GM12874 (cell line): ENCODE data around the gene RHOA.

ENCODE experiments used
- TF ChIP-seq, protein P1 (sequence below): IDR thresholded peaks from 2 replicates; pipeline ENCODE4 v1.5.1; 2011; ENCODE audit warnings: low read depth, mild to moderate bottlenecking, control low read depth, low read length, moderate library complexity; ENCODE audit not compliant: insufficient read depth

Gene RHOA

GRCh38 chr3:49352890-49353421 is 58.8 kb downstream of the RHOA start:
- TF ChIP-seq, protein P1, sequence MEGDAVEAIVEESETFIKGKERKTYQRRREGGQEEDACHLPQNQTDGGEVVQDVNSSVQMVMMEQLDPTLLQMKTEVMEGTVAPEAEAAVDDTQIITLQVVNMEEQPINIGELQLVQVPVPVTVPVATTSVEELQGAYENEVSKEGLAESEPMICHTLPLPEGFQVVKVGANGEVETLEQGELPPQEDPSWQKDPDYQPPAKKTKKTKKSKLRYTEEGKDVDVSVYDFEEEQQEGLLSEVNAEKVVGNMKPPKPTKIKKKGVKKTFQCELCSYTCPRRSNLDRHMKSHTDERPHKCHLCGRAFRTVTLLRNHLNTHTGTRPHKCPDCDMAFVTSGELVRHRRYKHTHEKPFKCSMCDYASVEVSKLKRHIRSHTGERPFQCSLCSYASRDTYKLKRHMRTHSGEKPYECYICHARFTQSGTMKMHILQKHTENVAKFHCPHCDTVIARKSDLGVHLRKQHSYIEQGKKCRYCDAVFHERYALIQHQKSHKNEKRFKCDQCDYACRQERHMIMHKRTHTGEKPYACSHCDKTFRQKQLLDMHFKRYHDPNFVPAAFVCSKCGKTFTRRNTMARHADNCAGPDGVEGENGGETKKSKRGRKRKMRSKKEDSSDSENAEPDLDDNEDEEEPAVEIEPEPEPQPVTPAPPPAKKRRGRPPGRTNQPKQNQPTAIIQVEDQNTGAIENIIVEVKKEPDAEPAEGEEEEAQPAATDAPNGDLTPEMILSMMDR = no peak

GRCh38 chr3:49352281-49352680 is 59.5 kb downstream of the RHOA start:
- TF ChIP-seq, protein P1 = no peak

- TF ChIP-seq, protein P1 = no peak
Measured at GRCh38 chr3:49351521-49352011, 60.2 kb downstream of the RHOA start.

DNA sequence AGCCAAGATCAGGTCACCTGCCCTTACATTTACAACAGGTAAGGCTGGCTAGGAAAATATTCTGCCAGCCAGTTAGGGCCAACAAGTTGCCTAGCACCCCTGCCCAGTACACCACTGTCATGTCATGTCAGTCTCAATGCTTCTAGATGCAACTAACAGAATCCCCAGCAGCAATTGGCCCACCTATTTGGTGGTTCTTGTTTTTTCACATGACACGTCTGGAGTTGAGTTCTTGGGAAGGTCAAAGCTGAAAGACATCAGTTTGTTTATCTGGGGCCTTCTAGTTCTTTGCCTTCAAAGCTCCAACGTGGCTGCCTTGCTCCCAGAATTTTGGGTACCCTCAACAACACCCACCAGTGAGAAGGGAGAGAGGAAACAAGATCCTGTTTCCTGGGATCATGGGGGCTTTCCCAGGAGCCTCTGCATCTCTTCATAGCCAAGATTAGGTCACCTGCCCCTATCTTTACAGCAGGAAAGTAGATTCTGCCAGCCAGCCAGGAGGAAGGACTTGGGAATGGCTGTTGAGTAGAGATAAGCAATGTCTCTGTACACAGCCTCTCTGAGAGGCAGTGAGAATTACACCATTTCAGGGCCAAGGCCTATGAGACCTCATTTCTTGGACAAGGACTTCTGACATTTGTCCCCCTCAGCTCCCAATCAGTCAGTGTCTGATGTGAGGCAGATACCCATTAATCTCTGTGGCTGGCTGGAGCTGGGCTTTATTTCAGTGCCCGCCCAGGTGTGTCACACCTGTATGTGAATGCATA is 62.2 kb downstream of the RHOA start:
- TF ChIP-seq, protein P1 = no peak

DNA sequence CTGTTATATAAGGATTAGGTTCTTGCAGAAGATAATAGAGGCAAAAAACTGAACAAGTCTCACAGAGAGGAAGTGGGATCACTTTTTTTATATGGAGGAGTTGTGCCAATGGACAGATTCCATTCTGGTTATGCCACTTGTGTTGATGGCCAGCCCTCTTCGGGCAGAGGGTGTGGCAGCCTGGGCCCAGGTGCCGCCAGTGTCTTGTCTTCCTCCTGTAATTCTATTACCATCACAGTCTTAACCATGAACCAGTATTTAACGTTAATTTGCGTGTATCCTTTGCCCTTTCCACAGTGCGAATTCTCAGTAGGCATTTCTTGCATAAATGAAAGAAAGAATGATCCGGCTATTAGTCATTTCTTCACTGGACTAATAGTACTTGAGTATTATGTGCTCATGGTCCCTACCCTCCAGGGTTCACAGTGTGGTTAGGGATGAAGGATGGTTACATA is 65.0 kb downstream of the RHOA start:
- TF ChIP-seq, protein P1 = no peak

DNA sequence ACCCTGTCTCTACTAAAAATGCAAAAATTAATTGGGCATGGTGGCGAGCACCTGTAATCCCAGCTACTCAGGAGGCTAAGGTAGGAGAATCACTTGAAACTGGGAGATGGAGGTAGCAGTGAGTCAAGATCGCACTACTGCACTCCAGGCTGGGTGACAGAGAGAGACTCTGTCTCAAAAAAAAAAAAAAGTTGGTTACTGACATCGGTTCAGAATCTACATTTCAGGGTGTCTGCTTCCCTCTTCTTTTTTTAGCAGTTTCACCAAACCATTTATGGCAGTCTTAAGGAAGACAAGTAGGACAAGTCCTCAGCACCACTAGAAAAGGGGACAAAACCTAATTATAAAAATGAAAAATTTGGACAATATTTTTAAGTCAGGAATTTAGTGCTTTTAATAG is 68.6 kb downstream of the RHOA start:
- TF ChIP-seq, protein P1 = no peak

GRCh38 chr3:49341996-49342395 is 69.8 kb downstream of the RHOA start:
- TF ChIP-seq, protein P1 = no peak
